Frontal cortex (tissue), 4 donors: ENCODE measurements around the gene FBXO41. TPM values are rescaled to one million over a fixed set of nuclear protein-coding genes. Genes with fewer than 3 reads are reported as not detected.
"Not testable (repeated sequence)": the region's sequence is repeated elsewhere in the genome, so short reads cannot be mapped to it uniquely, and the experiment has no call there.

Source experiments
- DNase-seq, 2 donors: peaks; one replicate each; pipeline ENCODE4 v3.0.0; 2012; ENCODE audit warnings: low spot score in 2 of 2
- FAIRE-seq: peaks from 2 replicates; lab custom pipeline; 2012; peaks lifted over from hg19 to GRCh38; lab: Jason Lieb, UNC
- total RNA-seq: library from RNA; depleted of rRNA; stranded (reverse); fragments of >200 nt; gene quantifications from one replicate; pipeline ENCODE4 v1.2.3, GENCODE V29; 2014
- donor health status: control.
- donor health status: control.
- donor health status: control.

FBXO41 gene
- total RNA-seq, 1 donor from 2014 or later = 20.0 TPM

- no peak for FAIRE-seq
Observed at GRCh38 chr2:73264332-73264606, 20.0 kb downstream of the FBXO41 start.

GRCh38 chr2:73263540-73264331 lies 20.5 kb downstream of the FBXO41 start:
- FAIRE-seq (no peak), DNase-seq (no peak)

More at GRCh38 chr2:73264332-73264606, 20.0 kb downstream of the FBXO41 start:
- no peak for DNase-seq

- DNase-seq, FAIRE-seq: not testable (repeated sequence)
Observed at GRCh38 chr2:73262691-73263429, 21.4 kb downstream of the FBXO41 start.

- FAIRE-seq = no peak
- no peak for DNase-seq
Observed at GRCh38 chr2:73262108-73262651, 22.1 kb downstream of the FBXO41 start.

GRCh38 chr2:73260338-73260984 lies 23.8 kb downstream of the FBXO41 start:
- DNase-seq (peak; percentile 63 to 75), FAIRE-seq (no peak)

- no peak for DNase-seq
- FAIRE-seq = no peak
Observed at GRCh38 chr2:73259704-73260337, 24.5 kb downstream of the FBXO41 start.

GRCh38 chr2:73259276-73259675 lies 25.0 kb downstream of the FBXO41 start:
- no peak for DNase-seq
- no peak for FAIRE-seq

GRCh38 chr2:73258913-73259215 lies 25.4 kb downstream of the FBXO41 start:
- no peak for FAIRE-seq
- no peak for DNase-seq

GRCh38 chr2:73258186-73258912 lies 25.9 kb downstream of the FBXO41 start:
- no peak for DNase-seq
- no peak for FAIRE-seq

- DNase-seq (no peak), FAIRE-seq (no peak)
Observed at GRCh38 chr2:73257425-73258125, 26.7 kb downstream of the FBXO41 start.

GRCh38 chr2:73257021-73257420 lies 27.3 kb downstream of the FBXO41 start:
- no peak for FAIRE-seq
- no peak for DNase-seq

GRCh38 chr2:73256618-73256922 lies 27.7 kb downstream of the FBXO41 start:
- DNase-seq (no peak), FAIRE-seq (no peak)

GRCh38 chr2:73255907-73256617 lies 28.2 kb downstream of the FBXO41 start:
- FAIRE-seq (no peak), DNase-seq (no peak)

- no peak for FAIRE-seq
- DNase-seq = no peak
Observed at GRCh38 chr2:73255007-73255644, 29.2 kb downstream of the FBXO41 start.

GRCh38 chr2:73254343-73255006 lies 29.8 kb downstream of the FBXO41 start:
- DNase-seq (no peak), FAIRE-seq (no peak)

- no peak for FAIRE-seq
- DNase-seq = no peak
Observed at GRCh38 chr2:73253901-73254300, 30.4 kb downstream of the FBXO41 start.

- no peak for FAIRE-seq
- DNase-seq = no peak
Observed at GRCh38 chr2:73253400-73253799, 30.9 kb downstream of the FBXO41 start.
